ENCODE results near the gene PACSIN2. TPM values are rescaled to one million over a fixed set of nuclear protein-coding genes. Genes with fewer than 3 reads are reported as not detected.

PACSIN2 gene
- total RNA-seq, 8 experiments from 2014 or later = 23.1 to 61.2 (median 39.0) TPM

Other genes starting within 250 kb of the PACSIN2 start
- gene ARFGAP3, start 157.9 kb downstream of the PACSIN2 start, total RNA-seq = 10 to 100 TPM; 22.3 to 64.2 (median 39.2) TPM
- 10 to 100 TPM in 5 of 8 experiments, 1 to 10 TPM in 3; 5.1 to 34.1 (median 15.6) TPM for gene TTLL1, start 74.2 kb upstream of the PACSIN2 start, total RNA-seq
- gene BIK, start 95.6 kb upstream of the PACSIN2 start, total RNA-seq = 1 to 10 TPM in 4 of 8 experiments, under 1 TPM in 4; 0.32 to 3.0 (median 0.99) TPM
- gene MCAT, start 128.2 kb upstream of the PACSIN2 start, total RNA-seq = 10 to 100 TPM; 10.8 to 20.7 (median 16.0) TPM
- 100 to 1,000 TPM in 3 of 8 experiments, 10 to 100 TPM in 1, 1 to 10 TPM in 3, under 1 TPM in 1; 1.00 to 336 (median 25.8) TPM for gene TSPO, start 136.4 kb upstream of the PACSIN2 start, total RNA-seq
- 10 to 100 TPM; 12.3 to 68.1 (median 14.8) TPM for gene TTLL12, start 172.0 kb upstream of the PACSIN2 start, total RNA-seq